ENCODE measurements around the gene PRXL2A. TPM values are rescaled to one million over a fixed set of nuclear protein-coding genes. Genes with fewer than 3 reads are reported as not detected.

PRXL2A gene
- total RNA-seq, 4 donors from 2014 or later: 218 to 456 (median 415) TPM

GRCh38 chr10:80410578-80411145, 2.3 kb downstream of the PRXL2A start:
- DNase-seq (ENCODE audit: low spot score): no peak
- no peak for ATAC-seq (ENCODE audit: low FRiP score)
- no peak for TF ChIP-seq CTCF (IDR thresholded peaks at IDR 0.05)

- TF ChIP-seq CTCF (IDR thresholded peaks at IDR 0.05): no peak
- ATAC-seq (ENCODE audit: low FRiP score) (no peak), DNase-seq (ENCODE audit: low spot score) (no peak)
Observed at GRCh38 chr10:80411267-80411668, 2.9 kb downstream of the PRXL2A start.

GRCh38 chr10:80411681-80412220, 3.4 kb downstream of the PRXL2A start:
- DNase-seq (ENCODE audit: low spot score): no peak
- TF ChIP-seq CTCF (IDR thresholded peaks at IDR 0.05): no peak
- ATAC-seq (ENCODE audit: low FRiP score): no peak

GRCh38 chr10:80412486-80412885, 4.1 kb downstream of the PRXL2A start:
- ATAC-seq (ENCODE audit: low FRiP score): no peak
- no peak for TF ChIP-seq CTCF (IDR thresholded peaks at IDR 0.05)
- no peak for DNase-seq (ENCODE audit: low spot score)

- ATAC-seq (ENCODE audit: low FRiP score): no peak
- no peak for DNase-seq (ENCODE audit: low spot score)
- TF ChIP-seq CTCF (IDR thresholded peaks at IDR 0.05): no peak
Observed at GRCh38 chr10:80413271-80413996, 5.1 kb downstream of the PRXL2A start.

- TF ChIP-seq CTCF (IDR thresholded peaks at IDR 0.05): no peak
- DNase-seq (ENCODE audit: low spot score) (no peak), ATAC-seq (ENCODE audit: low FRiP score) (no peak)
Observed at GRCh38 chr10:80414142-80414895, 6.0 kb downstream of the PRXL2A start.

All from omental fat pad (tissue), 4 donors.